GM18519 (cell line): ENCODE data around the gene OR8D2.

ENCODE experiments used
- ATAC-seq: cut with Tn5 transposase; IDR thresholded peaks from one replicate; pipeline ENCODE4 v1.9.1; 2021; ENCODE audit warnings: mild to moderate bottlenecking, moderate library complexity; ENCODE audit not compliant: unreplicated experiment, low FRiP score

Gene OR8D2

DNA sequence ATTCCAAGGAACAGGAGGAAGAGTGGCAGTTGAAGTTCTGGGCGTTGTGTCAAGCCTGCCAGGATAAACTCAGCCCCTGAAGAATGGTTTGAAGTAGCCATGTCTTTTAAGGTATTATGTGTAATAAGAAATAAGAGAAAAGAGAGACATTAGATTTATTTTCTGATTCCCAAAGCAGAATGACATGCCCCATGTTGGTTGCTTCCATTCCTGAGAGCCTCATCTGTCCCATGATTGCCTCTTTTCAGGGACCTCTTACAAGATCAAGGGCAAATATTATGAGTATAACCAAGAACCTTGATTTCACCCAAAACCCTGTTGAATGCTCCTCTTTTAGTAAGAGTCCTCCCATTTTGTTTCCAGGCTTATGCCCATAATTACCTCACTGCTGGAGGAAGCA lies at the start of gene OR8D2:
TSS of gene OR8D2 (minus strand) at position 101 of the 400 bp plus-strand sequence. CDS start at position 101, 0 bp downstream.
- ATAC-seq = no peak

- ATAC-seq = no peak
These were observed 39.6 kb upstream of the OR8D2 start for GRCh38 chr11:124359566-124359965.

DNA sequence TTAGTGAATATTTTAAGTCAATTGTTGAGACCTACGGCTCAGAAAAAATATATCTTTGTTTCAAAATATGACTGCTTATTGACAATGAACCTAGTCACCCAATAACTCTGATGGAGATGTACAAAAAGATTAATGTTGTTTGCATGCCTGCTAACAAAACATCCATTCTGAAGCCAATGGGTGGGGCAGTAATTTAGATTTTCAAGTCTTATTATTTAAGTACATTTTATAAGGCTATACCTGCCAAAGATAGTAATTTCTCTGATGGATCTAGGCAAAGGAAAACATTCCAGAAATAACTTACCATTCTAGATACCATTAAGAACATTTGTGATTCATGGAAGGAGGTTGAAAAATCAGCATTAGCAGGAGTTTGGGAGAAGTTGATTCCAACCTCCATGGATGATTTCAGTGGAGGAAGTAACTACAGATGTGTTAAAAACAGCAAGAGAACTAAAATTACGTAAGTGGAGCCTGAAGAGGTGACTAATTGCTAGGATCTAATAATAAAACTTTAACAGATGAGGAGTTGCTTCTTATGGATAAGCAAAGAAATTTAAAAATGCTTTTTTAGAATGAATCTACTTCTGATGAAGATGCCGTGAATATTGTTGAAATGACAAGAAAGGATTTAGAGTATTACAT lies 26.4 kb upstream of the OR8D2 start:
- ATAC-seq = no peak

DNA sequence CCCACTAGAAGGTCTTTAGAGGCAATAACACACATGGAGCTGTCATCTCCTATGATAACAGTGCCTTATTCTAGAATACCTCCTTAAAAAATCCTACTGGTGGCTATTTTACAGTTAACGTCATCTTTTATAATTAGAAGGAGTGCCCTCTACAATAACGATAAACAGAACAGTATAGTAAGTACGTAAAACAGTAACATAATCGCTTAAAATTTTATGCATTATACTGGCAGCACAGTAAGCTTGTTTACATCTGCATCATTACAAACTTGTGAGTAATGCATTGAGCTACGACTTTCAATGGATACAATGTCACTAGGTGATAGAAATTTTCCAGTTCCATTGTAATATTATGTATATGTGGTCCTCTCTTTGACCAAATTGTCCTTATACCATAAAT lies 24.3 kb upstream of the OR8D2 start:
- ATAC-seq = no peak

DNA sequence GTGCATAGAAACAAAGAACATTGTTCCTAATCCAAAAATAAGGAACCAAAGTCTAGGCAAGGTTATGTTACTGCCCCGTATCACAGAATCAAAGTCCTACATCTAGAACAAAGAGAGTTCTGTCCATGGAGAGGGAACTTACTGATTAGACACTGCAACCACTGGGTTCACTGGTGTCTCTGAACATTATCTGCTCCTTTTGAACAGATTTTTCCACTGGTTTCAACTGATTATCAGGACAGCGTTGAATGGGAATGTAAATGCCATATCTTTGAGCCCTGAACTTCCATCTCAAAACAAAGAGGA lies 20.1 kb upstream of the OR8D2 start:
- ATAC-seq = no peak

GRCh38 chr11:124339396-124340141 lies 19.6 kb upstream of the OR8D2 start:
- ATAC-seq = no peak

- no peak for ATAC-seq
These were observed 11.9 kb upstream of the OR8D2 start for GRCh38 chr11:124331873-124332272.

GRCh38 chr11:124329787-124330478 lies 9.9 kb upstream of the OR8D2 start:
- peak; percentile 99 for ATAC-seq

- no peak for ATAC-seq
These were observed 7.8 kb upstream of the OR8D2 start for GRCh38 chr11:124327775-124328174.

DNA sequence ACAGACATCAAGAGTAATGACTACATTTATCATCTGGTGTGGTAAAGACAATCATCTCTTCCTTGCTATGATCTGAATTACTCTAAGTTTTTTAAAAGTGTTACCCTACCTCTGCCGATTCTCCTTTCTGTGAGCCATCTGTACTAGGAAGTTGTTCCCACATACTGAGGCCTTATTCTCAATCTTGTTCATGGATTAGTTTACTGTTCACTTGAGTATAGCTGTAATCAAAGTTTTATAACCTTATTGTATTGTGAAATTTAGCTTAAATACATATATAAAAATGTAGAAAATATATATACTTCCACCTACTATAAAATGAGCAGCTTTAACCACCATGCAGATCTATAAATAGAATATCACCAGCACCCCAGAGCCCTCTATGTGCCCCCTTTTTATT lies 2.4 kb upstream of the OR8D2 start:
- ATAC-seq = no peak

GRCh38 chr11:124315052-124315451 lies 4.9 kb downstream of the OR8D2 start:
- ATAC-seq = no peak

- no peak for ATAC-seq
These were observed 6.1 kb downstream of the OR8D2 start, which contains the start of gene OR8D1 for GRCh38 chr11:124313849-124314248. TSS of gene OR8D1 (minus strand) at chr11:124313949. CDS start at chr11:124310766, 3,183 bp downstream.

DNA sequence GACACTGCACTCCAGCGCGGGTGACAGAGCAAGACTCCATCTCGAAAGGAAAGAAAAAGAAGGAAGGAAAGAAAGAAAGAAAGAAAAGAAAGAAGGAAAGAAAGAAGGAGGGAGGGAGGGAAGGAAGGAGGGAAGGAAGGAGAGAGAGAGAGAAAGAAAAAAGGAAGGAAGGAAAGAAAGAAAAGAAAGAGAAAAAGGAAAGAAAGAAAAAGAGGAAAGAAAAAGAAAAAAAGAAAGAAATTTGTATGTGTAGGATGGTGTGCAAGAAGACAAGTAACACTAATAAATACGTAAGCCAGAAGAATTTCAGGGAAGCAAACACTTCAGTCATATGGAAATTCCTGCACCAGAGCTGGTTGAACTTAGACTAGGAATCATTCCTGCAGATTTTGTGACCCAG lies 6.9 kb downstream of the OR8D2 start:
- no peak for ATAC-seq

DNA sequence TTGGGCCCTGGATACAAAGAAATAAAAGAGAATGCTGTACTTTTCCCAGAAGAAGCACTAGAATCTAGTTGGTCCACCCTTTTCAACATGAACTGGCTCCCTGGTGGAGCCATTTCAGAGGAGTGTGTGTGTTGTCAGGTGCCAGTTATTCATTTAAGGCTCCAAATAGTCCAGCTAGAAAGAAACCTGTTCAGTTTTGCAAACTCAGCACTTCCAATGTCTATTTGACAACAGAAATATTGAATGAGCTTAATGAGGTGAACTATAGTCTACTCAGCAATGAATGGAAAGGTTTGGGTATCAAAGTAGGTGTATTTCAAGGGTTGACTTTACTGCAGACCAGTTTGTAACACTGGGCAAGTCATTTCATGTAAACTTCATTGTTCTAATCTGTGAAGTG lies 8.3 kb downstream of the OR8D2 start:
- ATAC-seq = no peak

DNA sequence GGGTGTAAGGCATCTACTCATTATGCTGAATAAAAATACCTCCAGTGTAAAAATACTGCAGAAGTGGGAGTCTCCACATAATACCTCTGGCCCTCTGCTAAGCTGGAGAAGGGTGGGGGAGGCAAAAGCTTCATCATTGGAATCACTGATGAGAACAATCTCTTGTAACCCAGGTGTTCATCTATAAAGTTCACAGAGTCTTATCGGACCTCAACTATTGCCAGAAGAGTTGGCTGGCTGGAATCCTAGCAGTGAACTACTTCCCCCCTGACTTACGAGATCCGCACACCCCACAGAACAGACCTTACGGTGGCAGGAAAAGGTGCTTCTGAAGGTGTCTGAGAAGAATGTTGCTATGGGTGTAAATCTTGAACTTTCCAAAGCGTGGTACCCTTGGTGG lies 8.7 kb downstream of the OR8D2 start:
- ATAC-seq = no peak

- ATAC-seq = no peak
These were observed 9.3 kb downstream of the OR8D2 start for GRCh38 chr11:124310721-124311120.

- no peak for ATAC-seq
These were observed 12.9 kb downstream of the OR8D2 start for GRCh38 chr11:124307093-124307492.

DNA sequence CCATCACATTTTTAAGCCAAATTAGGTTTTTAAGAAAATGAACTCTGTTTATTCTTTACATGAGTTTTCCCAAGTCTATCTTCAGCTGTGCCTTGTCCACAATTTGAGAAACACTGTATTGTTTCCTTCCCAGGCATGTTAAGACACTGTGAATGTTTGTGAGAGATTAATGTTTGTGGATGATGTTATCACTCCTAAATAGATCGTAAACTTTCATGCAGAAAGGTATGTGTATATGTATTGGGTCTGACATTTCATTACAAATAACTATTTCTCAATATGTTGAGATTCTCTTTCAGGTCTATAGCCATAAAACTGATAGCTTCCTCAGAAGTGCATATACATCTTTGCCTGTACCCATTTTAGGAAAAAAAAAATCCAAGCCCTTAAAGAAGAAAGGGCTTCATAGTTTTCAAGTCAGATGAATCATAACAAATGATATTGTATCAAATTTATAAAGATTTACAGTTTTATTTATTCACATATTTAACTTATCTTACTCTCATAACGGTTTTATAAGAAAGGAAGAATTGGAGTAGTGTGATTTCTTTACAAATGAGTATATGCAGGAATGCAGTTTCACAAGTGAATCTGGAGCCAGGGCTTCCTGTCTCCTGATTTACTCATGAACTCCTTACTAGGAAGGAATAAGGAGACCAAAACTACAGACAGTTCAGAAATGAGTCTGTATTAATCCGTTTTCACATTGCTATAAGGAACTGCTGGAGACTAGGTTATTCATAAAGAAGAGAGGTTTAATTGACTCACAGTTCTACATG lies 17.5 kb downstream of the OR8D2 start:
- ATAC-seq = no peak

- no peak for ATAC-seq
These were observed 18.4 kb downstream of the OR8D2 start for GRCh38 chr11:124301548-124301947.

DNA sequence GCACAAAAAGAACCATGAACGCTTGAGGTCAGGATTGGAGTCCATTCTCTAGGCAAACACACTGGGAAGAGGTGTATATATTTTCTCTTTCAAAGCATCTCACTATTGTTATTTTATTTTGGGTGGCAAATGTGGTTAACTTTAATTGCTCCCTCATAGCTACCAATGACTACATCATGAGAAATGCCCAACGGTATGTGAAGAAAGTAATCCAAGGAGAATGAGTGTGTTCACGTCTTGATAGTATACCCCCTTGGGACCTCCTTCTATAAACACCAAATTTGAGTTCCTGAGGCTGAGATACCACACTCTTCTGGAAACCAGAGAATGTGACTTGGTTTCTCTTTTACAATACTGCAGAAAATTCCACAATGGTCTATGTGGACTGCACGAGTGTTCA lies 22.1 kb downstream of the OR8D2 start:
- ATAC-seq = no peak

DNA sequence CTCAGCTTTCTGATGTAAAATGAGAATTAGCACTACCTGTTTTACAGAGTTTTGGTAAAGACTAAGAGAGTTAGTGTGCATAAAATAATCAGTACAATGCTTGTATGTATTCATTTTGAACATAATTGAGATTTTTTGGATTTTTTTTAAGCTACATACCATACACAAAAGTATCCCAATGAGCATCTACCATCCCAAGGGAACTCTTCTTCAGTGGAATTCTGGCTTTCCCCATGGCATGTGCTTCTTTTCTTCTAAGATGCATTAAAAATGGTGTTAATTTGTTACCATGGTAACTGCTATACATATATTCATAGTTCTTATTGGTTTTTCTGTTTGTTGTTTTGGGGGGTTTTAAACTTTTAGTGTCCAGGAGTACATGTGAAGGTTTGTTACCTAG lies 24.0 kb downstream of the OR8D2 start:
- ATAC-seq = no peak
